K562 (cell line): Measurements from ENCODE around the gene ATP5F1D. TPM values are rescaled to one million over a fixed set of nuclear protein-coding genes. Genes with fewer than 3 reads are reported as not detected.
A peak's percentile ranks its signal among the peaks of the same experiment; 100 is the strongest.

Experiments
- ATAC-seq: fragments of 200-7000 bp; cut with Tn5 transposase; 3 replicates; pipeline ENCODE4 v1.9.1; 2020; ENCODE audit warnings: moderate library complexity
- BruUV-seq: library from RNA; stranded (reverse); fragments of 400-500 nt; replicated peaks from 2 replicates; lab custom pipeline; 2021; lab: Mats Ljungman, UMichigan
- CTCF ChIA-PET: fragments of 300-600 bp; formaldehyde crosslinking; extraction: SDS; loops from one replicate; lab custom pipeline; 2021; ENCODE audit warnings: low intra/inter-chr PET ratio; lab: Yijun Ruan, JAX
- POLR2A ChIA-PET: fragments of 300-600, 350-650 bp; sonication (Branson Sonifier 250); formaldehyde crosslinking; extraction: SDS; loops from one replicate; lab custom pipeline; 2021; ENCODE audit warnings: antibody characterized with exemption, inconsistent platforms; lab: Yijun Ruan, JAX
- DNase-seq, 4 experiments: peaks; one replicate each; pipeline versions ENCODE4 v3.0.0 to v3.0.0-alpha.2; 2011 to 2018; ENCODE audit warnings: low spot score in 3 of 4, mixed read lengths in 3 of 4; ENCODE audit errors: extremely low read depth in 1 of 4
- FAIRE-seq: peaks from 2 replicates; lab custom pipeline; 2011; peaks lifted over from hg19 to GRCh38; lab: Jason Lieb, UNC
- H2AFZ ChIP-seq: 2 replicates; pipeline ENCODE4 v1.6.0; 2011; ENCODE audit warnings: low read depth, low read length, control low read depth, inconsistent platforms
- H3K27ac ChIP-seq: fragments of 200-600 bp; 3 replicates; pipeline ENCODE4 v1.8.0; 2011; ENCODE audit warnings: low read depth, mild to moderate bottlenecking, control low read depth, inconsistent platforms, low read length, moderate library complexity, mixed read lengths; ENCODE audit errors: extremely low read depth
- H3K27me3 ChIP-seq, 2 experiments: fragments of 300-600 bp in 1 of 2; 2 replicates in 1 of 2; 3 replicates in 1 of 2; pipeline versions ENCODE4 v1.6.0 to v1.8.0; 2011; ENCODE audit warnings: inconsistent platforms in 2 of 2, low read length in 2 of 2, mild to moderate bottlenecking in 1 of 2, mixed read lengths in 1 of 2, moderate library complexity in 1 of 2; ENCODE audit not compliant: control insufficient read depth in 2 of 2, insufficient read depth in 2 of 2
- H3K36me3 ChIP-seq: fragments of 300-600 bp; 3 replicates; pipeline ENCODE4 v1.8.0; 2011; ENCODE audit warnings: mild to moderate bottlenecking, low read length, inconsistent platforms; ENCODE audit not compliant: control insufficient read depth, insufficient read depth
- H3K4me1 ChIP-seq, 2 experiments: fragments of 200-600 bp in 1 of 2; replicated peaks in 1 of 2; 2 replicates in 1 of 2; 3 replicates in 1 of 2; pipeline versions ENCODE4 v1.5.1 to v1.8.0; 2011; ENCODE audit warnings: inconsistent platforms in 2 of 2, low read length in 2 of 2, mild to moderate bottlenecking in 1 of 2, mixed read lengths in 1 of 2, moderate library complexity in 1 of 2; ENCODE audit not compliant: control insufficient read depth in 2 of 2, insufficient read depth in 2 of 2
- H3K4me2 ChIP-seq: 2 replicates; pipeline ENCODE4 v1.6.1; 2011; ENCODE audit warnings: low read length, control low read depth, inconsistent platforms, mixed read lengths; ENCODE audit not compliant: insufficient read depth
- H3K4me3 ChIP-seq: fragments of 200-600 bp; sonication (generic), shearing (Covaris generic); 2 replicates; pipeline ENCODE4 v1.5.1; 2016; ENCODE audit warnings: control low read depth, inconsistent platforms
- H3K79me2 ChIP-seq: fragments of 200-600 bp; 3 replicates; pipeline ENCODE4 v1.8.0; 2011; ENCODE audit warnings: low read length, inconsistent platforms; ENCODE audit not compliant: control insufficient read depth, insufficient read depth
- H3K9ac ChIP-seq, 2 experiments: 2 replicates each; pipeline versions ENCODE4 v1.6.0 to v1.6.1; 2011; ENCODE audit warnings: low read depth in 2 of 2, low read length in 2 of 2, control low read depth in 1 of 2, inconsistent platforms in 1 of 2, mild to moderate bottlenecking in 1 of 2, mixed read lengths in 1 of 2; ENCODE audit not compliant: insufficient read depth in 1 of 2
- H3K9me1 ChIP-seq: one replicate; pipeline ENCODE4 v1.6.0; 2011; ENCODE audit warnings: inconsistent platforms, mild to moderate bottlenecking, low read length, moderate library complexity; ENCODE audit not compliant: control insufficient read depth, insufficient read depth
- H3K9me3 ChIP-seq: replicated peaks from 2 replicates; pipeline ENCODE4 v1.5.1; 2011; ENCODE audit warnings: low read depth, low read length, inconsistent platforms; ENCODE audit not compliant: control insufficient read depth, insufficient read depth
- H4K20me1 ChIP-seq: replicated peaks from 2 replicates; pipeline ENCODE4 v1.6.1; 2011; ENCODE audit warnings: low read length, inconsistent platforms, mixed read lengths; ENCODE audit not compliant: control insufficient read depth, insufficient read depth
- ATF7 ChIP-seq: fragments of 450-650 bp; IDR thresholded peaks from 2 replicates; pipeline ENCODE4 v1.7.1; 2014; ENCODE audit warnings: mild to moderate bottlenecking, moderate library complexity
- DACH1 ChIP-seq: fragments of 450-650 bp; IDR thresholded peaks from 2 replicates; pipeline ENCODE4 v1.6.1; 2018; ENCODE audit not compliant: partially characterized antibody
- ELF4 ChIP-seq: fragments of 450-650 bp; formaldehyde crosslinking; IDR thresholded peaks from 2 replicates; pipeline ENCODE4 v1.4.0; 2022; ENCODE audit warnings: missing genetic modification characterization
- ESRRB ChIP-seq: fragments of 250-450 bp; sonication (Bioruptor Pico); IDR thresholded peaks from 2 replicates; pipeline ENCODE4 v1.5.0; 2020; ENCODE audit warnings: mild to moderate bottlenecking, moderate library complexity, borderline replicate concordance
- ETV5 ChIP-seq: sonication (generic); formaldehyde crosslinking; IDR thresholded peaks from 2 replicates; pipeline ENCODE4 v1.4.0; 2020; ENCODE audit warnings: low read depth, mild to moderate bottlenecking, missing genetic modification reagents
- FIP1L1 ChIP-seq: fragments of 200-400 bp; formaldehyde crosslinking; IDR thresholded peaks from 2 replicates; pipeline ENCODE4 v1.6.1; 2018; ENCODE audit warnings: mild to moderate bottlenecking, low read depth, low read length; ENCODE audit not compliant: poor library complexity, severe bottlenecking
- FOXM1 ChIP-seq, 2 experiments: fragments of 450-650 bp in 1 of 2; sonication (generic) in 1 of 2; formaldehyde crosslinking in 1 of 2; IDR thresholded peaks; 2 replicates each; pipeline versions ENCODE4 v1.6.1 to v1.9.0; 2017 to 2022; ENCODE audit warnings: low read depth in 2 of 2, mild to moderate bottlenecking in 2 of 2, missing genetic modification reagents in 1 of 2, moderate library complexity in 1 of 2
- MAFG ChIP-seq: fragments of 450-650 bp; conservative IDR thresholded peaks from 2 replicates; pipeline ENCODE4 v1.6.1; 2016; ENCODE audit warnings: missing genetic modification characterization, missing compliant biosample characterization
- MTF1 ChIP-seq: fragments of 250-450 bp; sonication (Bioruptor Pico); IDR thresholded peaks from 2 replicates; pipeline ENCODE4 v1.9.0; 2021; ENCODE audit warnings: moderate library complexity, mild to moderate bottlenecking, inconsistent platforms, borderline replicate concordance
- NR2C2 ChIP-seq, 2 experiments: fragments of 200-800 bp in 1 of 2; sonication (Bioruptor generic) in 1 of 2; sonication (generic) in 1 of 2; formaldehyde crosslinking in 1 of 2; IDR thresholded peaks; 2 replicates each; pipeline versions ENCODE4 v1.6.1 to v1.8.0; 2016 to 2022; ENCODE audit warnings: mild to moderate bottlenecking in 1 of 2, missing compliant biosample characterization in 1 of 2, missing genetic modification characterization in 1 of 2, missing genetic modification reagents in 1 of 2
- PHB2 ChIP-seq: fragments of 450-650 bp; IDR thresholded peaks from 2 replicates; pipeline ENCODE4 v1.6.1; 2017; ENCODE audit warnings: low read depth
- POLR2G ChIP-seq: fragments of 200-400 bp; formaldehyde crosslinking; IDR thresholded peaks from 2 replicates; pipeline ENCODE4 v1.6.1; 2017; ENCODE audit warnings: low read depth, mild to moderate bottlenecking, antibody characterized with exemption, low read length, moderate library complexity
- POU5F1 ChIP-seq: fragments of 150-350 bp; IDR thresholded peaks from 2 replicates; pipeline ENCODE4 v1.6.1; 2014; ENCODE audit warnings: borderline replicate concordance, low read length, low read depth, mild to moderate bottlenecking; ENCODE audit not compliant: partially characterized antibody
- RBM22 ChIP-seq: fragments of 200-400 bp; formaldehyde crosslinking; IDR thresholded peaks from 2 replicates; pipeline ENCODE4 v1.6.1; 2018; ENCODE audit warnings: low read length, low read depth; ENCODE audit not compliant: poor library complexity, severe bottlenecking
- RBM25 ChIP-seq: fragments of 200-400 bp; formaldehyde crosslinking; IDR thresholded peaks from 2 replicates; pipeline ENCODE4 v1.6.1; 2018; ENCODE audit warnings: low read length, low read depth, moderate library complexity; ENCODE audit not compliant: severe bottlenecking
- XRCC4 ChIP-seq: IDR thresholded peaks from one replicate; pipeline ENCODE4 v1.6.1; 2011; ENCODE audit not compliant: insufficient read depth, insufficient read length; ENCODE audit errors: extremely low read depth
- ZEB2 ChIP-seq: fragments of 450-650 bp; IDR thresholded peaks from 2 replicates; pipeline ENCODE4 v1.6.1; 2016
- ZNF785 ChIP-seq: fragments of 250-450 bp; sonication (Bioruptor Pico); IDR thresholded peaks from 2 replicates; pipeline ENCODE4 v1.4.0; 2020; ENCODE audit warnings: mild to moderate bottlenecking
- WGBS: fragments of 100-300 bp; shearing (Covaris generic); methylation state at CpG from one replicate; pipeline ENCODE4 v1.1.6; 2016; ENCODE audit warnings: low coverage, mixed read lengths; ENCODE audit not compliant: insufficient coverage; ENCODE audit errors: missing lambda C conversion rate; 5-methylcytosine and 5-hydroxymethylcytosine counted together
- in situ Hi-C: fragments of 300-500 bp; cut with MboI; formaldehyde crosslinking; loops from 4 replicates; pipeline ENCODE4 v1.15.0; 2018; ENCODE audit warnings: inconsistent platforms, mixed read lengths
- intact Hi-C: fragments of 100-400 bp; cut with micrococcal nuclease; formaldehyde crosslinking; loops from 2 replicates; pipeline ENCODE4 v1.14.2; 2022
- polyA plus RNA-seq, 8 experiments: library from polyadenylated mRNA; depleted of rRNA in 4 of 8; stranded (reverse) in 5 of 8; unstranded in 3 of 8; fragments of >200 nt; fragmentation: Nextera tagmentation in 2 of 8; fragmentation: Illumina TruSeq in 1 of 8; extraction: Ambion mirVana in 2 of 8; extraction: Trizol in 1 of 8; gene quantifications; 2 replicates each; pipeline versions ENCODE4 v1.2.1 to v1.2.3, GENCODE V29; 2011 to 2014; ENCODE audit warnings: inconsistent platforms in 1 of 8, missing spikeins in 1 of 8
- total RNA-seq, 7 experiments: library from RNA; depleted of rRNA in 6 of 7; stranded (reverse); fragments of >200 nt in 6 of 7; fragmentation: Illumina TruSeq in 2 of 7; extraction: Trizol in 2 of 7; gene quantifications; 2 replicates each; pipeline versions ENCODE4 v1.2.1 to v1.2.3, GENCODE V29; 2011 to 2021; ENCODE audit warnings: low replicate concordance in 1 of 7
- TF ChIP-seq, protein P1 (sequence below): fragments of 250-450 bp; sonication (Bioruptor Pico); IDR thresholded peaks from 2 replicates; pipeline ENCODE4 v1.4.0; 2020; ENCODE audit warnings: mild to moderate bottlenecking
- TF ChIP-seq, protein P2 (sequence below): fragments of 250-450 bp; sonication (Bioruptor Pico); IDR thresholded peaks from 2 replicates; pipeline ENCODE4 v1.5.0; 2021

ATP5F1D gene
- total and polyA plus RNA-seq, 9 of the 15 experiments (the other 6 are each of a cell fraction or from before 2014, with no cell fraction given) = 3.9 to 409 (median 36.8) TPM

DNA sequence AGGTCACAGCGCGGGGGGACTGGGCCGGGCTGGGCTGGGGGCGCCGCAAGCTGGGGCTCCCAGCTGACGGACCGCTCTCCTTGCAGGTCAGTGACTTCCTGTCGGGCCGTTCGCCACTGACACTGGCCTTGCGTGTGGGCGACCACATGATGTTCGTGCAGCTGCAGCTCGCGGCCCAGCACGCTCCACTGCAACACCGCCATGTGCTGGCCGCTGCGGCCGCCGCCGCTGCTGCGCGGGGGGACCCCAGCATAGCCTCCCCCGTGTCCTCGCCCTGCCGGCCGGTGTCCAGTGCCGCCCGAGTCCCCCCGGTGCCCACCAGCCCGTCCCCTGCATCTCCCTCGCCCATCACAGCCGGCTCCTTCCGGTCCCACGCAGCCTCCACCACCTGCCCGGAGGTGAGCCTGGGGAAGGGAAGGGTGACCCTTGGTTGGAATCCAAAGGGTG lies 12.6 kb downstream of the ATP5F1D start:
- ChIA-PET POLR2A (interaction anchor here (1.8 to 7.8 kb wide), 2 partner anchors 12 to 15 kb away, joined by 11 to 88 read pairs; partner anchors contain the start of gene CIRBP), CTCF (no interaction called here)
- Histone ChIP-seq H3K9me3 (no peaks in the 10 kb centered on the region), H3K4me3 (no peak overlapping the region), H3K9me1 (no peaks in the 10 kb centered on the region), H4K20me1 (0 out of 2 replicates have a peak, but pooled peaks cover 7% of the 10 kb centered on the region), H3K27ac (peak overlapping the region; percentile 82; the same call in 2 of the 3 replicates), H3K27me3 (no peaks in the 10 kb centered on the region), H3K4me2 (no peak overlapping the region), H3K36me3 (peaks cover 70% of the 10 kb centered on the region; the same call in 2 of the 3 replicates), H3K4me1 (peaks cover 32 to 96% of the 10 kb centered on the region in 2 experiments), H3K9ac (peak overlapping the region in 1 of 2 experiments; percentile 96; a peak in 2 of 4 replicates), H2AFZ (no peak overlapping the region), H3K79me2 (peaks cover 73% of the 10 kb centered on the region)
- FAIRE-seq (no peak), DNase-seq (no peak), ATAC-seq (no peak)
- no TSS peak for BruUV-seq
- intact Hi-C loops = no loop called here
- 90% methylated on average over 27 of the region's 37 CpGs for WGBS
- in situ Hi-C loops = no loop called here
- TF ChIP-seq POU5F1 (no peak), NR2C2 (CRISPR knock-in tag; IDR thresholded peaks at IDR 0.05) (no peak), NR2C2 (tag; IDR thresholded peaks at IDR 0.05) (no peak), ELF4 (CRISPR knock-in tag) (no peak), PHB2 (no peak), FOXM1 (IDR thresholded peaks at IDR 0.05; ENCODE audit: low read depth) (no peak), FOXM1 (CRISPR knock-in tag; IDR thresholded peaks at IDR 0.05; ENCODE audit: low read depth) (no peak), ETV5 (CRISPR knock-in tag) (no peak), XRCC4 (no peak), FIP1L1 (peak; percentile 8), DACH1 (no peak), ATF7 (no peak), POLR2G (peak; percentile 45; the same call in 1 of the 2 replicates), MTF1 (no peak), RBM25 (no peak), ZEB2 (no peak), ESRRB (CRISPR knock-in tag) (no peak), RBM22 (peak; percentile 43), ZNF785 (CRISPR knock-in tag) (no peak), MAFG (no peak)
- TF ChIP-seq, protein P1, sequence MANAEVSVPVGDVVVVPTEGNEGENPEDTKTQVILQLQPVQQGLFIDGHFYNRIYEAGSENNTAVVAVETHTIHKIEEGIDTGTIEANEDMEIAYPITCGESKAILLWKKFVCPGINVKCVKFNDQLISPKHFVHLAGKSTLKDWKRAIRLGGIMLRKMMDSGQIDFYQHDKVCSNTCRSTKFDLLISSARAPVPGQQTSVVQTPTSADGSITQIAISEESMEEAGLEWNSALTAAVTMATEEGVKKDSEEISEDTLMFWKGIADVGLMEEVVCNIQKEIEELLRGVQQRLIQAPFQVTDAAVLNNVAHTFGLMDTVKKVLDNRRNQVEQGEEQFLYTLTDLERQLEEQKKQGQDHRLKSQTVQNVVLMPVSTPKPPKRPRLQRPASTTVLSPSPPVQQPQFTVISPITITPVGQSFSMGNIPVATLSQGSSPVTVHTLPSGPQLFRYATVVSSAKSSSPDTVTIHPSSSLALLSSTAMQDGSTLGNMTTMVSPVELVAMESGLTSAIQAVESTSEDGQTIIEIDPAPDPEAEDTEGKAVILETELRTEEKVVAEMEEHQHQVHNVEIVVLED (CRISPR knock-in tag) = no peak
- TF ChIP-seq, protein P2, sequence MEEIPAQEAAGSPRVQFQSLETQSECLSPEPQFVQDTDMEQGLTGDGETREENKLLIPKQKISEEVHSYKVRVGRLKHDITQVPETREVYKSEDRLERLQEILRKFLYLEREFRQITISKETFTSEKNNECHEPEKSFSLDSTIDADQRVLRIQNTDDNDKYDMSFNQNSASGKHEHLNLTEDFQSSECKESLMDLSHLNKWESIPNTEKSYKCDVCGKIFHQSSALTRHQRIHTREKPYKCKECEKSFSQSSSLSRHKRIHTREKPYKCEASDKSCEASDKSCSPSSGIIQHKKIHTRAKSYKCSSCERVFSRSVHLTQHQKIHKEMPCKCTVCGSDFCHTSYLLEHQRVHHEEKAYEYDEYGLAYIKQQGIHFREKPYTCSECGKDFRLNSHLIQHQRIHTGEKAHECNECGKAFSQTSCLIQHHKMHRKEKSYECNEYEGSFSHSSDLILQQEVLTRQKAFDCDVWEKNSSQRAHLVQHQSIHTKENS (CRISPR knock-in tag) = no peak
